GM19193 (cell line): Measurements from ENCODE around the gene GPC6.

Experiments
- POLR2A ChIP-seq: IDR thresholded peaks from 4 replicates; pipeline ENCODE4 v1.6.1; 2011; ENCODE audit not compliant: insufficient read depth, insufficient read length; ENCODE audit errors: extremely low read depth

Gene GPC6

DNA sequence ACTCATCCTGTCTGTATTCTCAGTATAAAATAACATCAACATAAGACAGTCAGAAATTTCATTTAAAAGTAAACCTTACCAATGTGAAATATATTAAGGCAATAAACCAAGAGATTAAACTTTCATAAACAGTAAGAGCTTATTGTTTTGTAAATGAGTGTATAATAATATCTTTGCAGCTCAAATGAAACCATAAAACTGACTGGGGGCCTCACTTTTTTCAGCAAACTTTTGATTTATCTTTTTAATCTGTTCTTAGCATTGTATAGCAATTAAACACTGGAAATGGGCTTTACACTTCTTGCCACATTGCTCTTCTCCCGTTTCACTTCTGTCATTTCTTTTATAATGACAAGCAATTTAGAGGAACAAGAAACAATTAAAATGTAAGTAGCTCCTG lies 580.3 kb downstream of the GPC6 start:
- TF ChIP-seq POLR2A: no peak

DNA sequence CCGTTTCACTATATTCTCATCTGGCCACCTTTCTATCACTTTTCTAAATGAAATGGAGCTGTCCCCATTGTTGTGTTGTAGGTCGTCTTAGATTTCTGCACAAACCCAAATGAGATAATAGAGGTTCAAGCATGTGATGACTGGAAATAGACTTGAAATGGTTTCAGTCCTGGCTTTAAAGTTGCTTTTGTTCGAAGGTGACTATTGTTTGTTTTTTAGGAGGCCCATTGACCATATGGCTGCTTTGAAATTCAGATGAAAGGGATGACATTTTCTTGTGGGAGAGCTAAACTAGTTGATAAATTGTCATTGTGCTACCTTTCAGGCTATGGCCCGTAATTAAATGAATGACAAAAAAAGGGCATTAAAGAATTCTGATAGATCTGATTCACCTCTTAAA lies 583.7 kb downstream of the GPC6 start:
- no peak for TF ChIP-seq POLR2A

DNA sequence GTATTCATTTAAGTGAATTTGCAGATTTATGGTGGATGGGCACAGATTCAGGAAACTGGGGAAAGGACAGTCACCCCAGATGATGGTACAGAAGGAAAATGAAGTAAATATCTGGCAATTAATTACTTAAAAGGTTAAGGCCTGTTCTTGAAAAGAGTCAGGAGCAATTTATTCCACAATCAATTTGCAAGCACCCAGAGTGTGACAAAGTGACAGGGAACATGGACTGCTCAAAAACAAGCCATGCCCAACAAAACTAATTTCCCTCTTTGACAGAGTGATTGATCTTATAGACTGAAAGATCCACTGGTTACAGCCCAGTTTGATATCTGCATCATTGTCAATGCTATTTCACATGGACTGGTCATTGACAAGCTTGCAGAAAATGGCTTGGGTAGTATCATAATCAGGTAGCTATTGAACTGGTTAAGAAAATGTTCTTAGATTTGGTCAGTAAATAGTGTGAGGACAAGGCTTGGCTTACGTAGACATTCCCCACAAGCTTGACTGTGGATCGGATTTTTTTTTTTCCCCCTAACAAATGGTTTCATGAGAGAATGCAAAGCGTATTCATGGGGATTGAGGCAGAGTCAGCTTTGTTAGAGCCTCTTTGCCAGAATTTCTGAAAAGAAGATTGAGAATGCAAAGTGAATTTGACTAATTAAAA lies 584.6 kb downstream of the GPC6 start:
- no peak for TF ChIP-seq POLR2A

DNA sequence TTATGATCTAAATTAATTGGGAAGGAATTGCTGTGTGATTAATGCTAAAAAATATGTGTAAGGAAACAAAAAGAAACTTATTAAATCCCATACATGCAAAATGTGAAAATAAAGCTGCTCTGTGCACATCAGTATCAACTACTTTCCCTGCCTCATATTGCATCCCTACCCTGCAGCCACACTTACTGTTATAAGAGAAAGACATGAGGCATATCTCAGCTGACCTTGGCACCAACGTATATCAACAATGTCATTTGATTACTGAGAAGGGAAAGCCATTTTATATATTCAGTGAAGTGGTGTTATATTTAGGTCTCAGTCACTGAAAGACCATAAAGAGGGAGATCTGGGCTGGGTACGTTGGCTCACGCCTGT lies 585.1 kb downstream of the GPC6 start:
- no peak for TF ChIP-seq POLR2A

DNA sequence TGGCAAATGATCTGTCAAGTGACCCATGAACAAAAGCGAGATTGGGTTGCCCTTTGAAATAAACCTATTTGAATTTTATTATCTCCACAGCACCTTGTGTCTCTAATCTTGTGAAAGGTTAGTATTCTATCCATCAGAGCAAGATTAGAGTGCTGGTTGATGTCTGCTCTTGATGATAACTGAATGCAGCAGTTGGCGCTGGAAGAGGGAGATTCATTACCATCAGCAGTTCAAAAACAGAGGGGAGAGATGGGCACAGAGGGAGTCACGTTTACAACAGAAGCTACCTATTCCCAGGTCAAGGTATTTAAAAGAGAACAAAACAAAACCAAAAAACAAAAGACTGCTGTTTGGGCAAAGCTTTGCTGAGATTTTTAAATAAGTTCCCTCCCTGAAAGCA lies 588.1 kb downstream of the GPC6 start:
- TF ChIP-seq POLR2A: no peak

DNA sequence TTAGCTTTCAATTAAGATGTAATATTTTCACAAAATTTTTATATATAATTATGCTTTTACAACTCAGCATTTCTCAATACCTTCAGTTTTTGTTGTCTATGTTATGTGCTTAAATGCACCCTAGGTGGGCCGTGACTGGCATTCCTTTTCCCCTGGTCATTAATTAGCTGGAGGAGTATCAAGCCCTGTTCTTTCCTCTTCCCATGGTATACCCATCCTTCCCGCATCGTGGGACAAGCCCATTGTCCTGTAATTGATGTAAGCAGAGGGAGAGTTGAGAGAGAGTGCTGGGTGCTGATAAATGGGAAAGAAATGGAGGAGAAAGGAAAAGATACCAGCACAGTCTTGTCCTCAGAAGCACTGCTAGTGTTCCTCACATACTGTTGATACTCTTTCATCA lies 591.7 kb downstream of the GPC6 start:
- no peak for TF ChIP-seq POLR2A

DNA sequence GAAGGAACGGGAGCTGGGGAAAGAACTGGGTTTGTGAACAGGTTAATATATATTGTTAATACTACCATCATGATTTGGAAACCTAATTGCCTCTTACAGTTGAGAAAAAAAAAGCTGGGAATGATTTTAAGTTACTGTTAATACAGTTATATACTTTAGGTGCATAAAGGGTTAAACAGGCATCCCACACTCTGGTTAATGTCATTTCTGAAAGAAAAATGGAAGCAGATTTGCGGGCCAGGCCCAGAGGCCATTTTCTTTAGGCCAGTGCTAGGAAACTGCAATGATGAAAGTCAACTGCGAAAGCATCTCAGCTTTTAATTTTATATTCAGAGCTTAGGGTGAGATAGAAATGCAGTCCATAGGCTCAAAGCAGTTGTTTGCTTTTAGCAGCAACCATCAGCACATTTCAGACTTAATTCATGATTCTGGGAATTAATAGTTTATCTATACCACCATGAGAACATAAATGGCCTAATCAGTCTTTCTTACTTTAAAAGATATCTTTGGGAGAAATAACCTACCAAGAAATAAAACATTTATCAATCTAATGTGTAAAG lies 592.8 kb downstream of the GPC6 start:
- no peak for TF ChIP-seq POLR2A

DNA sequence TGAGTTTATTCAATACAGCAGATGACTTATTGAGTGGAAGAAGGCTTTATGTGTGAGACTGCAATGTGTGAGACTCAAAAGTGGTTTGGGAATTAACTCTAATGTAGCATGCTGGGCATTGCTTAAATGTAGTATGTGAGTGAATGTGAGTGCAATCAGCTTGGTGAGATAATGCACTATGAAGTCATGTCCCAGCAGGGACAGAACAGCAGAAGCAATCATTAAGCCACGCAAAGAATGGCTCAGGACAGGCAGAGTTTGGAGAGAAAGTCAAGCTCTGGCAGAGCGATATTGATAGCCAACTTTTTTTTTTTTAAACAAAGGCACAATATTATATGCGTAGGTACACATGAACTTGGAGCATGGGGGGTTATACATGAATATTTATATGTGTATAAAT lies 597.7 kb downstream of the GPC6 start:
- no peak for TF ChIP-seq POLR2A

DNA sequence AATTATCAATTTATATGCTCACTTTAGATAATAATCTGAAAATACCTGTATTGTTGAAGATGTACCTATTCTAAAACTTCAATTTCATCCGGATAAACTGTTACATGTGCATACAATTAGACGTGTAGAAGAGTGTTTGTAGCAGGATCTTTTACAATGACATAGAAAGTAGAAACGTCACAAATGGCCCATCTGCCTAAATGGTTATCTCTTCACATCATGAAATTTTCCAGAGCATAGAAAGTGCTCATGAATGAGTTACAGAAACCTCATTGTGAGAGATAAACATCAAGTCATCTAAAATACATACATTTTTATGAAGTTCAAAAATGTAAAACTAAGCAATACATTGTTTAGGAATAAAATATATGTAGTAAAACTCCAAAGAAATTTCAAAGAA lies 607.4 kb downstream of the GPC6 start:
- no peak for TF ChIP-seq POLR2A

DNA sequence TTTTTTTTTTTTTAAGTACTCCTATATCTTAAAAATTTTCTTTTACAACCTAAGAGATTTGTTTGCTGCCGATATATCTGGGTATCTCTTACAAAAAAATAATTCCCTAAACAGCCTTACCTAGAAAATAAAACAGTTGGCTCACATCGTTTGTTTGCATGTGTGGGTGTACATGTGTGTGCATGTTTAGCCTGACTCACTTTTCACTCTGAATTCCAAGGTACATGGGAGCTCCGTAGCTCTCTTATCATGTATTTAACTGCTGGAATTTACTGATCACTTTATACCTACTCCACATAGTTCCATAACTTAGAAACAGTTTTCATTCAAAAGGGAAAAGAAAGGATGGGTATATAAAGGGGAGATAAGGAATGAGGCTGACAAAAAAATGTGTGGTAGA lies 616.5 kb downstream of the GPC6 start:
- TF ChIP-seq POLR2A: no peak

DNA sequence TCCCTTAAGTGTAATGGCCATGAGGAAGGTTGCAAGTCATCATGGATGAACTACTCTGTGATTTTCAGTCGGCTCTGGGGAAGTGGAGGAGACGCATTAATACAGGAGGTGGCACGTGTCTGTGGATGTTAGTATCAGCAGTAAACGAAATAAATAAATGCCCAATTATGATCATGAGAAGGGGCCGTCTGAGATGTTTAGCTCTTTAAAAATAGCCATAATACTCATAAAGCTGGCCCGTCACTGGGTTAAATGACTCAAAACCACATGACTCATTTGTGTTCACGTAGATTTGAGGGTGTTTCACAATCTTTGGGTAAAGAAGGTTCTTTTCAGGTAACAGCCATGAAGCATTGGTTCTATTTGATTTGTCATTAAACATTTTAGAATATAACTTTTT lies 620.6 kb downstream of the GPC6 start:
- no peak for TF ChIP-seq POLR2A

DNA sequence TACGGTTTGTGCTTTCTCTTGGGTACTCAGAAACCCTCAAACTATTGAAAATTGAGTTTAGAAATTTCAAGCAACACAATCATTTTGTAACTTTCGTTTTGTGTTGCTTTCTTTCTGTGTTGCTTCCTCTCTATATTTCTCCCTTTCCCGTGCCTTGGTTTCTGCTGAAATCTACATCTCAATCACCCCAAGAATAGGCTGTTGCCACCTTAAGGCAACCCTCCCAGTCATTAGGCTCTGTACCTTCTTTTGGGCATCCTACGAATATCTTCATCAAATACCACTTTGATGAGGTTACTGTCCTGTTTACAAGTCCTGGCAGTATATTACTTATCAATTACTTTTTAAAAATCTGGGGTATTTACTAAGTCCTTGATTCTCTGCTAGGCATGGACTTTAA lies 621.6 kb downstream of the GPC6 start:
- no peak for TF ChIP-seq POLR2A

DNA sequence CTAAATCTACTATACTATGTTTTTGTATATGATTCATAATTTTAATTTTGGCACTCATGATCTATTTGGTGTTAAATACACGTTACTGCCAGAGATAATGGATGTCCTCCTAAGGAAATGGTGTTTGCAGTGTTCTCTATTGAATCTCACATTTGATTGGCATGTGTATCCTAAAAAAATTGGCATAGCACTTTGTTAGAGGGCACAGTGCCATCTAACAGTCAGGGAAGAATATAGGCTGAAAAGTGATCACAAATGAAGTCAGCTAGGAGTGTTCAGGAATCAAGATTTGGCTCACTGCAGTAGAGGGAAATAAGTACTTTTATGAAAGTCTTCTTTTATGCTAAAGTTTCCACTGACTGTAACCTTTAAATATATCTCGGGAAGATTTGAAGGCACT lies 624.6 kb downstream of the GPC6 start:
- no peak for TF ChIP-seq POLR2A

DNA sequence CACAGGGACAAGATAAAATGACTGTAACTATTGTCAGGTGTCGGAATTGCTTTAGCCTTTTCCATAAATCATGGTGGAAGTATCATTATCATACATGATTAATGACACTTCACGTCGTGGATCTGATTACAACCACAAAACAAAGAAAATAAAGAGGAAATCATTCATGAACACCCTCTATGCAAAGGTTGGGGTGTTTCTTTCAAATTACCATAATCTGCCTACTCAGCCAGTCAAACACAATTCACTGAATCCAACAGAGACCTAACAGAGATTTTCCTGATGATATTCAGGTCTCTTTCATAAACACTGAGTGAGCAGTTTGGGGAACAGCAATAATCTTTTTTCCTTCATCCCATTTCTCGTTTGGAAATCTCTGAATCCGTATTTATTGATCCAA lies 627.3 kb downstream of the GPC6 start:
- TF ChIP-seq POLR2A: no peak

DNA sequence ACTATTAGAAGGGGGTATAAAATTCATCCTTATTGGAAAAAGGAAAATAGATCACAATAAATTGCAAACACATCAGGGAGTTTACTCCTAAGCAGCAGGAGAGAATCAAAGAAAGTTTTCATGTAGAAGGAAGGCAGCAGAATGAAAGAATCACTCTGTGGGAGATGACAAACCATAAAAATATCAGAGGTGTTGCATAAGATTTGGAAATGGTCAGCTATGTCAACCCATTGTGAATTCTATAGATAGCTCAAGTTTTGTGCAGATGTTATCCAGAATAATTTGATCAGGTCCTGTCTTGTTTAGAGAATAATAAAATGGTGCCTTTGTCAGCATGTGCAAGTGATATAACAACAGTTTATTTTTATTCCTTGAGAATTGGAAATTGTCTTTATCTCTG lies 630.5 kb downstream of the GPC6 start:
- no peak for TF ChIP-seq POLR2A

DNA sequence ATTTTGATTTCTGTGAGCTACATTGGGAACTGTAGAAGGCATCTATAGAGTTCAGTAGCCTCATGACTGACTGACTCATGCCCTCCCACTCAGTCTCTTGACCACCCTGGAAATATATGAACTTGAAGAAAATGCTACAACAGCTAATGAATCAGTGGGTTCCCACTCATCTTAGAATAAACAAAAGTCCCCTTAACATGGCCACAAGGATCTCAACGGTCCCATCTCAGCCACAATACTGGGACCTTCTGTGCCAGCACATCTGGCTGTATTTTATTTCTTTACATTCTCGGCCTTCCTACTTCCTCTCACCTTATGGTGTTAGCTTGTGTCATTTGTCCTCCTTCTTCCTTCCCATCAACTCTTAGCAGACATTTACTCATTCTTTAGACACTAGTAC lies 633.1 kb downstream of the GPC6 start:
- no peak for TF ChIP-seq POLR2A

DNA sequence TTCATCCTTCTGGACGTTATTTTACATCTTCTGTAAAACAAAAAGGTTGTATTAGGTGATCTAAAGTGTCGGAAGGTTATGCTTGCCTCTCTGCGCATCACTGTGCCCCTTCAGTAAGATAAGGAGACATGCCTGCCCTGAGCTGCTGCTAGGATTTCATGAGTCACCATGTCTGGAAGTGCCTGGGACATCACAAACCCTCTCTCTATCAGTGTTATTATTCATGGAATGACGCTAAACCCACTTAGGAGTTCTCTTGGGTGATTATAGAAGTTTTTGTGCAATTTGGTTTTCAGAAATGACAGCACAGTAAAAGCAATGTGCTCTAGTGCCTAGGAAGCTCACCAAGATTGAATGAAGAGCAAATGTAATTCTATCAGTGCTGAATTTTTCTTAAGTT lies 635.2 kb downstream of the GPC6 start:
- no peak for TF ChIP-seq POLR2A

DNA sequence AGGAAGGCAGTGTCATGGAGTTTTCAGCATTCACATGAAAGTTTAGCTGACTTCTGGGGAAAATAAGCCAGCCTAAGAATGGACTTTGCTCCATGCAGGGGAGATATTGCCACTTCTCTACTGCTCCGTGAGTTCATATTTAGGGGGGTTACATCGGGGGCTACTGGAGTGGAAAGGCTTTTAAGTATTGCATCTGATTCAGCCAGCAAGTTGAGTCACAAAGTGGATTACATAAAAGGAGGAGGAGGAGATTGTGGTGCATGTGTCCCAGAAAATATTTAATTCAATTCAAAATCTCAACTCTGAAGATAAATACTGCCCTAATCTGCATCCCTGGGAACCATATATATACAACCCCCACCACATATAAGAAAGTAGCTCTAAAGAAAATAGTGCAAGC lies 635.7 kb downstream of the GPC6 start:
- no peak for TF ChIP-seq POLR2A

DNA sequence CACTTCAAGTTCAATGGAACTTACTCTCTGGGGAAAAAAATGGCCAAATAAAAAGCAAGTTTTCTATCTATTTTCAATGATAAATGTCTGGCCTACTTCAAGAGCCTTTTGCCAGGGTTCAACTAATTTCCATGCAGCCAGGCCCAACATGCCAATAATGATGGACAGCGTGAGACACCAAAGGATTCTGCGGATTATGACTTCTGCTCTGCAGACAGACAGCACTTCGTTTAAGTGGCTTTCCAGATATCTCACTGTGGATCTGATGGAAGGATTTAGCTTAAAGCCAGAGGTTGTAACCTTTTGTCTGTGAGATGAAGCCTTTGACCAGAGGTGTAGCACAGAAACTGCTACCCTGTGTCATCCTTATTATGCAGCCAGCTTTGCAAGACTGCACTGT lies 638.6 kb downstream of the GPC6 start:
- TF ChIP-seq POLR2A: no peak
